H9 (cell line): ENCODE measurements around the gene KRT86. TPM values are rescaled to one million over a fixed set of nuclear protein-coding genes. Genes with fewer than 3 reads are reported as not detected.
A peak's percentile ranks its signal among the peaks of the same experiment; 100 is the strongest.

Experiments used
- DNase-seq: peaks from one replicate; pipeline ENCODE4 v3.0.0-alpha.2; 2017
- H2AFZ ChIP-seq: one replicate; pipeline ENCODE4 v1.6.1; 2013; ENCODE audit warnings: mild to moderate bottlenecking, low read length, control low read depth, moderate library complexity
- H2AK5ac ChIP-seq: 2 replicates; pipeline ENCODE4 v1.6.1; 2013; ENCODE audit warnings: low read length, control low read depth, mixed read lengths; ENCODE audit not compliant: insufficient read length
- H2BK120ac ChIP-seq: one replicate; pipeline ENCODE4 v1.6.1; 2013; ENCODE audit warnings: low read depth, mild to moderate bottlenecking, low read length, control low read depth, inconsistent platforms; ENCODE audit not compliant: poor library complexity, severe bottlenecking
- H2BK12ac ChIP-seq: 2 replicates; pipeline ENCODE4 v1.6.1; 2013; ENCODE audit warnings: low read length, control low read depth, mixed read lengths, low read depth; ENCODE audit not compliant: insufficient read length
- H2BK15ac ChIP-seq: 2 replicates; pipeline ENCODE4 v1.6.1; 2013; ENCODE audit warnings: low read depth, low read length, control low read depth
- H2BK20ac ChIP-seq: one replicate; pipeline ENCODE4 v1.6.1; 2013; ENCODE audit warnings: low read depth, mild to moderate bottlenecking, low read length, control low read depth, inconsistent platforms; ENCODE audit not compliant: poor library complexity, severe bottlenecking
- H2BK5ac ChIP-seq: 2 replicates; pipeline ENCODE4 v1.6.1; 2013; ENCODE audit warnings: low read length, control low read depth, mixed read lengths; ENCODE audit not compliant: insufficient read length
- H3K14ac ChIP-seq: 2 replicates; pipeline ENCODE4 v1.6.1; 2013; ENCODE audit warnings: low read length, control low read depth; ENCODE audit not compliant: insufficient read depth
- H3K18ac ChIP-seq: 2 replicates; pipeline ENCODE4 v1.6.1; 2013; ENCODE audit warnings: low read depth, mild to moderate bottlenecking, mixed read lengths, low read length, control low read depth; ENCODE audit not compliant: insufficient read length
- H3K23ac ChIP-seq: 2 replicates; pipeline ENCODE4 v1.6.1; 2013; ENCODE audit warnings: low read length, control low read depth, mixed read lengths, low read depth; ENCODE audit not compliant: insufficient read length
- H3K23me2 ChIP-seq: 2 replicates; pipeline ENCODE4 v1.6.1; 2013; ENCODE audit warnings: low read depth, mild to moderate bottlenecking, mixed read lengths, low read length, control low read depth; ENCODE audit not compliant: insufficient read length, poor library complexity, severe bottlenecking
- H3K27ac ChIP-seq: 2 replicates; pipeline ENCODE4 v1.5.1; 2013; ENCODE audit warnings: low read length, control low read depth, mixed read lengths, low read depth; ENCODE audit not compliant: insufficient read length
- H3K27me3 ChIP-seq: 2 replicates; pipeline ENCODE4 v1.6.1; 2013; ENCODE audit warnings: low read length, control low read depth, inconsistent platforms; ENCODE audit not compliant: insufficient read depth
- H3K4ac ChIP-seq: 2 replicates; pipeline ENCODE4 v1.6.1; 2013; ENCODE audit warnings: low read depth, mild to moderate bottlenecking, control low read depth, inconsistent platforms, low read length, moderate library complexity
- H3K4me1 ChIP-seq: 2 replicates; pipeline ENCODE4 v1.6.1; 2013; ENCODE audit warnings: low read length, control low read depth, inconsistent platforms; ENCODE audit not compliant: insufficient read depth
- H3K4me2 ChIP-seq: 2 replicates; pipeline ENCODE4 v1.6.1; 2013; ENCODE audit warnings: low read length, control low read depth, mixed read lengths; ENCODE audit not compliant: insufficient read length, insufficient read depth
- H3K56ac ChIP-seq: 2 replicates; pipeline ENCODE4 v1.6.1; 2013; ENCODE audit warnings: low read depth, mild to moderate bottlenecking, mixed read lengths, low read length, control low read depth; ENCODE audit not compliant: insufficient read length
- H3K79me1 ChIP-seq: 2 replicates; pipeline ENCODE4 v1.6.1; 2013; ENCODE audit warnings: low read depth, mild to moderate bottlenecking, moderate library complexity, low read length, control low read depth, inconsistent platforms; ENCODE audit not compliant: insufficient read depth, poor library complexity, severe bottlenecking
- H3K79me2 ChIP-seq: 2 replicates; pipeline ENCODE4 v1.6.1; 2013; ENCODE audit warnings: low read length, control low read depth, inconsistent platforms; ENCODE audit not compliant: insufficient read depth
- H3K9ac ChIP-seq: 2 replicates; pipeline ENCODE4 v1.6.1; 2013; ENCODE audit warnings: low read length, control low read depth, mixed read lengths; ENCODE audit not compliant: insufficient read length; ENCODE audit errors: extremely low read depth
- H3K9me3 ChIP-seq: one replicate; pipeline ENCODE4 v1.6.1; 2013; ENCODE audit warnings: low read depth, low read length, inconsistent platforms; ENCODE audit not compliant: control insufficient read depth
- H3T11ph ChIP-seq: one replicate; pipeline ENCODE4 v1.6.1; 2013; ENCODE audit warnings: mild to moderate bottlenecking, low read length, control low read depth, inconsistent platforms
- H4K20me1 ChIP-seq: one replicate; pipeline ENCODE4 v1.6.1; 2013; ENCODE audit not compliant: control insufficient read depth, insufficient read length, insufficient read depth
- H4K5ac ChIP-seq: 2 replicates; pipeline ENCODE4 v1.6.1; 2013; ENCODE audit warnings: low read depth, mild to moderate bottlenecking, mixed read lengths, low read length, control low read depth; ENCODE audit not compliant: insufficient read length
- H4K8ac ChIP-seq: replicated peaks from 2 replicates; pipeline ENCODE4 v1.6.1; 2013; ENCODE audit warnings: low read length, control low read depth, mixed read lengths, low read depth; ENCODE audit not compliant: insufficient read length
- H4K91ac ChIP-seq: 2 replicates; pipeline ENCODE4 v1.6.1; 2013; ENCODE audit warnings: low read depth, mild to moderate bottlenecking, moderate library complexity, mixed read lengths, low read length, control low read depth; ENCODE audit not compliant: insufficient read length
- H3K27ac Mint-ChIP-seq, 3 experiments: 2 replicates in 2 of 3; 3 replicates in 1 of 3; pipeline ENCODE4 v1.8.0; 2020 to 2021; ENCODE audit warnings: mixed read lengths in 3 of 3, mild to moderate bottlenecking in 1 of 3, moderate library complexity in 1 of 3
- H3K27me3 Mint-ChIP-seq: 2 replicates; pipeline ENCODE4 v1.8.0; 2021; ENCODE audit warnings: low read depth, mild to moderate bottlenecking, moderate library complexity, mixed read lengths
- H3K36me3 Mint-ChIP-seq, 3 experiments: 2 replicates in 2 of 3; 3 replicates in 1 of 3; pipeline ENCODE4 v1.8.0; 2020 to 2021; ENCODE audit warnings: low read depth in 3 of 3, mixed read lengths in 3 of 3; ENCODE audit not compliant: insufficient read depth in 1 of 3
- H3K4me1 Mint-ChIP-seq, 2 experiments: 2 replicates each; pipeline ENCODE4 v1.8.0; 2020; ENCODE audit warnings: mixed read lengths in 2 of 2
- H3K4me3 Mint-ChIP-seq, 2 experiments: 2 replicates in 1 of 2; 3 replicates in 1 of 2; pipeline ENCODE4 v1.8.0; 2020 to 2021; ENCODE audit warnings: mild to moderate bottlenecking in 2 of 2, mixed read lengths in 2 of 2, moderate library complexity in 1 of 2
- H3K9me3 Mint-ChIP-seq, 2 experiments: 2 replicates in 1 of 2; 3 replicates in 1 of 2; pipeline ENCODE4 v1.8.0; 2020; ENCODE audit warnings: mild to moderate bottlenecking in 2 of 2, mixed read lengths in 2 of 2, moderate library complexity in 1 of 2
- WGBS: extraction: QIAGEN DNeasy Blood & Tissue Kit; methylation state at CpG from one replicate; pipeline ENCODE4 v1.1.7; 2013; ENCODE audit warnings: missing lambda C conversion rate, low lambda C conversion rate, mixed read lengths; ENCODE audit not compliant: insufficient read length; ENCODE audit errors: extremely low coverage; 5-methylcytosine and 5-hydroxymethylcytosine counted together
- total RNA-seq: library from RNA; stranded (reverse); gene quantifications from 2 replicates; pipeline ENCODE4 v1.2.1, GENCODE V29; 2021
- TF ChIP-seq, protein P1 (sequence below): fragments of 200-600 bp; sonication (generic); conservative IDR thresholded peaks from 3 replicates; pipeline ENCODE4 v1.8.0; 2021; ENCODE audit warnings: antibody characterized with exemption, mild to moderate bottlenecking

Gene KRT86
- total RNA-seq, 1 experiment from 2014 or later: not detected

DNA sequence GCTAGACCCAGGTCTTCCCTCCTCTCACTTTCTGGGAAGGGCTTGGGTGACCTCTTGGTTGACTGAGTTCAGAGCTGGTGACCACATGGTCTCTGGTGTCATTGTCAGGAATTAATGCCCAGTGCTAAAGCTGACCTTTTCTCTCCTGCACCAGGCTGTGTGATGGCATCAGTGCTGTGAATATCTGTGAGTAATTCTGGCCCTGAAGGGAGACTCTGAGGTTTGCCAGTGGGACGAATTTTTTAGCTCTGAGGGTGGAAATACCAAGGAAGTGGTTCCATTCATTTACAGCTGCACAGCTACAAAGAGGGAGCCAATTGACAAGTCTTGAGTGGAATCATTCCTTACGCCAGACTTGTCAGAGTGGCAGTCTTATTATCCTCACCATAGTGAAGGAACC, 6.2 kb upstream of the KRT86 start:
- no peaks in the 10 kb centered on the region for H3K79me1 ChIP-seq
- H3K4me2 ChIP-seq: no peak overlapping the region
- no peak overlapping the region for H3K18ac ChIP-seq
- Mint-ChIP-seq H3K27me3 (peaks cover 28% of the 10 kb centered on the region), H3K9me3 (no peaks in the 10 kb centered on the region), H3K36me3 (no peaks in the 10 kb centered on the region), H3K27ac (peak overlapping the region in 1 of 3 experiments; percentile 55; a peak in 1 of 7 replicates), H3K4me1 (peaks cover 0 to 2% of the 10 kb centered on the region in 2 experiments), H3K4me3 (no peak overlapping the region)
- H4K91ac ChIP-seq: no peak overlapping the region
- no peaks in the 10 kb centered on the region for H3K79me2 ChIP-seq
- no peak for DNase-seq
- H4K20me1 ChIP-seq: no peaks in the 10 kb centered on the region
- no peaks in the 10 kb centered on the region; the same call in 1 of the 2 replicates for H3K27me3 ChIP-seq
- no peaks in the 10 kb centered on the region for H3K9me3 ChIP-seq
- no peak overlapping the region for H2AFZ ChIP-seq
- no peak overlapping the region for H3K9ac ChIP-seq
- no peaks in the 10 kb centered on the region for H3K4me1 ChIP-seq
- H3K27ac ChIP-seq: no peak overlapping the region
- no peak overlapping the region for H4K5ac ChIP-seq
- no peak overlapping the region for H2BK5ac ChIP-seq
- H2BK120ac ChIP-seq: no peak overlapping the region
- no peak overlapping the region for H4K8ac ChIP-seq
- WGBS: no CpG with 5 or more reads among the region's 2 CpGs
- H3K56ac ChIP-seq: no peak overlapping the region
- no peaks in the 10 kb centered on the region for H3K23me2 ChIP-seq
- no peak overlapping the region for H3K4ac ChIP-seq
- no peak overlapping the region for H2BK20ac ChIP-seq
- H2AK5ac ChIP-seq: no peak overlapping the region
- TF ChIP-seq, protein P1, sequence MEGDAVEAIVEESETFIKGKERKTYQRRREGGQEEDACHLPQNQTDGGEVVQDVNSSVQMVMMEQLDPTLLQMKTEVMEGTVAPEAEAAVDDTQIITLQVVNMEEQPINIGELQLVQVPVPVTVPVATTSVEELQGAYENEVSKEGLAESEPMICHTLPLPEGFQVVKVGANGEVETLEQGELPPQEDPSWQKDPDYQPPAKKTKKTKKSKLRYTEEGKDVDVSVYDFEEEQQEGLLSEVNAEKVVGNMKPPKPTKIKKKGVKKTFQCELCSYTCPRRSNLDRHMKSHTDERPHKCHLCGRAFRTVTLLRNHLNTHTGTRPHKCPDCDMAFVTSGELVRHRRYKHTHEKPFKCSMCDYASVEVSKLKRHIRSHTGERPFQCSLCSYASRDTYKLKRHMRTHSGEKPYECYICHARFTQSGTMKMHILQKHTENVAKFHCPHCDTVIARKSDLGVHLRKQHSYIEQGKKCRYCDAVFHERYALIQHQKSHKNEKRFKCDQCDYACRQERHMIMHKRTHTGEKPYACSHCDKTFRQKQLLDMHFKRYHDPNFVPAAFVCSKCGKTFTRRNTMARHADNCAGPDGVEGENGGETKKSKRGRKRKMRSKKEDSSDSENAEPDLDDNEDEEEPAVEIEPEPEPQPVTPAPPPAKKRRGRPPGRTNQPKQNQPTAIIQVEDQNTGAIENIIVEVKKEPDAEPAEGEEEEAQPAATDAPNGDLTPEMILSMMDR: no peak
- no peak overlapping the region for H2BK12ac ChIP-seq
- no peak overlapping the region for H3K14ac ChIP-seq
- H3T11ph ChIP-seq: no peak overlapping the region
- H2BK15ac ChIP-seq: no peak overlapping the region
- no peak overlapping the region for H3K23ac ChIP-seq
